Esophagus squamous epithelium (tissue), 5 donors: ENCODE results near the gene RUSF1. TPM values are rescaled to one million over a fixed set of nuclear protein-coding genes. Genes with fewer than 3 reads are reported as not detected.
"Not testable (repeated sequence)": the region's sequence is repeated elsewhere in the genome, so short reads cannot be mapped to it uniquely, and the experiment has no call there.

ENCODE experiments used
- DNase-seq: peaks from one replicate; lab custom pipeline; 2025; lab: John Stamatoyannopoulos, UW
- H3K27ac ChIP-seq, 4 donors: fragments of 200-600 bp; sonication (generic); one replicate each; pipeline ENCODE4 v1.5.1; 2016 to 2019; ENCODE audit warnings: mild to moderate bottlenecking in 1 of 4
- H3K27me3 ChIP-seq, 4 donors: fragments of 200-600 bp; sonication (generic); 1 replicate in 3 of 4; 2 replicates in 1 of 4; pipeline versions ENCODE4 v1.5.1 to v1.6.0; 2017 to 2021; ENCODE audit warnings: antibody characterized with exemption in 1 of 4
- H3K36me3 ChIP-seq, 3 donors: fragments of 200-600 bp; sonication (generic); one replicate each; pipeline ENCODE4 v1.5.1; 2016 to 2019
- H3K4me1 ChIP-seq, 3 donors: fragments of 200-600 bp; sonication (generic); one replicate each; pipeline ENCODE4 v1.5.1; 2017 to 2019
- H3K4me3 ChIP-seq, 4 donors: fragments of 200-600 bp; sonication (generic); 1 replicate in 3 of 4; 2 replicates in 1 of 4; pipeline ENCODE4 v1.5.1; 2016 to 2019; ENCODE audit warnings: mild to moderate bottlenecking in 2 of 4, moderate library complexity in 1 of 4
- H3K9me3 ChIP-seq, 3 donors: fragments of 200-600 bp; sonication (generic); one replicate each; pipeline ENCODE4 v1.5.1; 2016 to 2019
- CTCF ChIP-seq, 6 experiments: fragments of 450-650 bp in 4 of 6; fragments of 200-600 bp in 2 of 6; sonication (generic) in 2 of 6; IDR thresholded peaks; one replicate each; pipeline ENCODE4 v1.5.1; 2016 to 2019; ENCODE audit warnings: antibody characterized with exemption in 6 of 6, mild to moderate bottlenecking in 4 of 6, moderate library complexity in 4 of 6
- POLR2A ChIP-seq, 4 donors: fragments of 450-650 bp; IDR thresholded peaks; one replicate each; pipeline ENCODE4 v1.6.1; 2017; ENCODE audit warnings: antibody characterized with exemption in 4 of 4, mild to moderate bottlenecking in 4 of 4, moderate library complexity in 3 of 4
- WGBS, 2 donors: methylation state at CpG; one replicate each; pipeline ENCODE4 v1.1.5; 2018; 5-methylcytosine and 5-hydroxymethylcytosine counted together
- intact Hi-C: fragments of 100-400 bp; cut with DNase I; formaldehyde crosslinking; loops from one replicate; pipeline ENCODE4 v1.15.0; 2022
- total RNA-seq, 4 donors: library from RNA; depleted of rRNA; stranded (reverse); fragments of >200 nt; gene quantifications; one replicate each; pipeline ENCODE4 v1.1.0, GENCODE V29; 2016
- donor health status: DM: yes; HTN: yes; CAD: no.

RUSF1 gene
- total RNA-seq, 4 donors from 2014 or later = 33.7 to 52.3 (median 39.1) TPM

DNA sequence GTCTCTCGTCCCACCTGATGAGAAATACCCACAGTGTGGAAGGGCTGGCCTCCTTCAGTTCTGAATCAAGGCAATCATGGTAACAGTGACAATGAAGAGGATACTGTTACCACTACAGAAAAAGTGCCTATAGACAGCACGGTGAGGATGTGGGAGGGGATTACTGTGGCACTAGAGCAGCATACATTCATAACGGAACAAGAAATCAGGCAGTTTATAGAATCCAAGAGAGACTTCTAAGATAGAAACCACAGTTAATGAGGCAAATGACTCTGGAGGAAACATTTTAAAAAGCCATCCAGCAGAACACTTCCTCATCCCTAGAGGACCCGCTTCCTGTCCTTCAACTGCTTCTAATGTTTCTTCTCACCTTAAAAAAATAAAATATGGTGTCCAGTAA lies 2.7 kb downstream of the RUSF1 start:
- Histone ChIP-seq H3K27ac (no peak overlapping the region), H3K36me3 (peaks cover 0 to 29% (median 0%) of the 10 kb centered on the region in 3 donors), H3K4me1 (peaks cover 14 to 38% (median 25%) of the 10 kb centered on the region in 3 donors), H3K4me3 (no peak overlapping the region), H3K27me3 (no peaks in the 10 kb centered on the region), H3K9me3 (no peaks in the 10 kb centered on the region)
- DNase-seq = no peak
- TF ChIP-seq POLR2A (IDR thresholded peaks at IDR 0.05) = no peak
- TF ChIP-seq CTCF (IDR thresholded peaks at IDR 0.05) = no peak
- intact Hi-C loops = no loop called here
- WGBS, 2 donors = 48 to 70% methylated on average over 4 of the region's 4 CpGs

GRCh38 chr16:31504159-31504558 lies 4.0 kb downstream of the RUSF1 start:
- peaks cover 14 to 27% (median 18%) of the 10 kb centered on the region in 3 donors for H3K4me1 ChIP-seq

DNA sequence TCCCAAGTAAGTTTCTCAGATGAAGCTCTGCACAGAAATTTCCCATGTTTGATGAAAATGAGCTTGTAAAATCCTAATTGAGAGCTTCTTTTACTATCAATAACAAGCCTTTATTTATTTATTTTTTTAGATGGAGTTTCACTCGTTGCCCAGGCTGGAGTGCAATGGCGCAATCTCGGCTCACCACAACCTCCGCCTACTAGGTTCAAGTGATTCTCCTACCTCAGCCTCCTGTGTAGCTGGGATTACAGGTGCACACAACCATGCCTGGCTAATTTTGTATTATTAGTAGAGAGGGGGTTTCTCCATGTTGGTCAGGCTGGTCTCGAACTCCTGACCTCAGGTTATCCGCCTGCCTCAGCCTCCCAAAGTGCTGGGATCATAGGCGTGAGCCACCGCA lies 4.6 kb downstream of the RUSF1 start:
- H3K9me3 ChIP-seq, H3K27ac ChIP-seq, H3K4me3 ChIP-seq, DNase-seq, intact Hi-C loops, H3K27me3 ChIP-seq: not testable (repeated sequence)
- Histone ChIP-seq H3K36me3 (peaks cover 0 to 48% (median 0%) of the 10 kb centered on the region in 3 donors), H3K4me1 (peaks cover 14 to 21% (median 14%) of the 10 kb centered on the region in 3 donors)
- whole genome bisulfite sequencing, 2 donors = 91% methylated on average over 7 to 8 of the region's 8 CpGs

More at GRCh38 chr16:31504159-31504558, 4.0 kb downstream of the RUSF1 start:
- DNase-seq = no peak
- Histone ChIP-seq H3K36me3 (peaks cover 0 to 42% (median 0%) of the 10 kb centered on the region in 3 donors), H3K27ac (no peak overlapping the region), H3K4me3 (no peak overlapping the region), H3K9me3 (no peaks in the 10 kb centered on the region), H3K27me3 (no peaks in the 10 kb centered on the region)
- 66 to 85% methylated on average over 5 to 8 of the region's 8 CpGs for WGBS, 2 donors
- intact Hi-C loops = no loop called here
- TF ChIP-seq CTCF (IDR thresholded peaks at IDR 0.05) (no peak), POLR2A (IDR thresholded peaks at IDR 0.05) (no peak)

DNA sequence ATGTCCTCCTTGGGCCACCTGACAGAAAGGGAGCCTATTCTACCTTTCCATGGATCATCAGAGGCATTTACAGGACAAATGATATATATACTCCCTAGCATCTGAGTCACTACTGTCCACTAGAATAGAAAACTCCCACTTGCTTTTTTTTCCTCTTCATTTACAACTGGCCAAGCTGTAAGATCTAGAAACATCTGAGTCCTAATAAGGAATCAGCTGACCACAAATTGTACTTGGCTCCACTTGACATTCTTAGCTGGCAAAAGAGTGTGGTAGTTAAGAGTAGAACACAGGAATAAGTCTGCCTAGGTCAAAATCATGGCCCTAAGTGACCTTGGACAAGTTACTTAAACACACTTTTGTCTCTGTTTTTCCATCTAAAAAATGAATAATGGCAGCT lies 5.2 kb downstream of the RUSF1 start:
- Histone ChIP-seq H3K4me3 (no peak overlapping the region), H3K27me3 (no peaks in the 10 kb centered on the region), H3K9me3 (no peaks in the 10 kb centered on the region), H3K36me3 (peaks cover 0 to 54% (median 0%) of the 10 kb centered on the region in 3 donors), H3K4me1 (peaks cover 14 to 21% (median 14%) of the 10 kb centered on the region in 3 donors), H3K27ac (no peak overlapping the region)
- intact Hi-C loops = no loop called here
- DNase-seq = no peak
- TF ChIP-seq POLR2A (IDR thresholded peaks at IDR 0.05) (no peak), CTCF (IDR thresholded peaks at IDR 0.05) (no peak)

DNA sequence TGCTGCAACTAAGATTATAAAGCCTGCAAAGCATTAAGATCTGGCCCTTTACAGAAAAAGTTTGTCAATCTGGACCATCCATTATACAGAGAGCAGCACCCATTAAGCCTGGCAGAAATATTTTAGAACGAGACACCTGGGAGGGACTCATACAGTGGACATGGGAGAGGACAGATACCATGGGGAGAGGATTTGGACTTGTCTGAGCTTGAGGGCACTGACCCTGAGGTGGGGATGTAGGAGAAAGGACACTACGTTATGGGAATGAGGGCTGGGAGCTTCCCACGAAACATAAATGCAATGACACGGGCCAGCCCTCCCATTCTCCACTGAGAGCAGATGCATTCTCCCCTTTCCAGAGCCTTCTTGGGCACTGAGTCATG lies 6.2 kb downstream of the RUSF1 start:
- no peaks in the 10 kb centered on the region for H3K27me3 ChIP-seq
- WGBS, 2 donors = 84 to 85% methylated on average over 4 of the region's 4 CpGs
- intact Hi-C loops = no loop called here
- no peaks in the 10 kb centered on the region for H3K9me3 ChIP-seq
- no peak overlapping the region for H3K4me3 ChIP-seq
- peaks cover 6 to 12% (median 7%) of the 10 kb centered on the region in 3 donors for H3K4me1 ChIP-seq
- no peak for DNase-seq
- peaks cover 0 to 64% (median 2%) of the 10 kb centered on the region in 3 donors for H3K36me3 ChIP-seq
- TF ChIP-seq CTCF (IDR thresholded peaks at IDR 0.05) (no peak), POLR2A (IDR thresholded peaks at IDR 0.05) (no peak)
- no peak overlapping the region for H3K27ac ChIP-seq
